ENCODE measurements around the gene OPRD1. TPM values are rescaled to one million over a fixed set of nuclear protein-coding genes. Genes with fewer than 3 reads are reported as not detected.
A peak's percentile ranks its signal among the peaks of the same experiment; 100 is the strongest.
"Not testable (repeated sequence)": the region's sequence is repeated elsewhere in the genome, so short reads cannot be mapped to it uniquely, and the experiment has no call there.

The OPRD1 gene
- not detected for polyA plus RNA-seq (2013, experiment 1 of 2)
- not detected for polyA plus RNA-seq (2013, experiment 2 of 2)

DNA sequence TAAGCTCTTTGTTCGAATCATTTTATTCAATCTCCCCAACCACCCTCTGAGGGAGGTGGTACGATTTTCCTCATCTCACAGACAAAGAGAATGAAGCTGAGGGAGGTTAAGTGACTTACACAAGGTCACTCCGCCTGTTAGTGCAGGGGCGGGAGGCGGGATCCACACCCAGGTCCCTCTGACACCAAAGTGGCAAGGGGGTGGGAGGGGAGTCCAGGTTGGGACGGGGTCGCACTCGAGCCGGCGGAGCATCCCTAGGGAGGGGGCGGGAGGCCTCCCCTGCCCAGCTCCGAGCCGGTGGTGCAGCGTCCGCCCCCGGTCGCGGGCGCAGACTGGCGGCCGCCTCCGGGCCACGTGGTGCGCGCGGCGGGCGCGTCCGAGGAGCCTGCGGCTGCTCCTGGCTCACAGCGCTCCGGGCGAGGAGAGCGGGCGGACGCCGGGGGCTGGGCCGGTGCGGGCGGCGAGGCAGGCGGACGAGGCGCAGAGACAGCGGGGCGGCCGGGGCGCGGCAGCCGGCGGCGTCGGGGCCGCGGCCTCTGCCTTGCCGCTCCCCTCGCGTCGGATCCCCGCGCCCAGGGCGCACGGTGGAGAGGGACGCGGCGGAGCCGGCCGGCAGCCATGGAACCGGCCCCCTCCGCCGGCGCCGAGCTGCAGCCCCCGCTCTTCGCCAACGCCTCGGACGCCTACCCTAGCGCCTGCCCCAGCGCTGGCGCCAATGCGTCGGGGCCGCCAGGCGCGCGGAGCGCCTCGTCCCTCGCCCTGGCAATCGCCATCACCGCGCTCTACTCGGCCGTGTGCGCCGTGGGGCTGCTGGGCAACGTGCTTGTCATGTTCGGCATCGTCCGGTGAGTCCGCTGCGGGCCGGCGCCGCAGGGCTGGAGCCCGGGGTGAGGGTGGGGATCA lies at the start of gene OPRD1:
OPRD1 (plus strand) TSS at position 405 of the 903 bp plus-strand sequence; CDS start at position 619, 214 bp downstream.
- no peak within 1 kb of the TSS for H2BK15ac ChIP-seq (ENCODE audit: low read depth, poor library complexity, severe bottlenecking)
- H4K8ac ChIP-seq (ENCODE audit: low read length), result no peak within 1 kb of the TSS
- H3K79me1 ChIP-seq (replicated peaks; ENCODE audit: low read length, poor library complexity, severe bottlenecking), result no peaks in the 10 kb centered on the region
- H3K4ac ChIP-seq (ENCODE audit: low read depth in 1 of 2, low read length in 2 of 2), result no peak within 1 kb of the TSS
- no peak within 1 kb of the TSS for H2BK5ac ChIP-seq (ENCODE audit: low read depth, low read length, poor library complexity, severe bottlenecking)
- H3K27me3 ChIP-seq (ENCODE audit: control insufficient read depth in 1 of 2, insufficient read depth in 1 of 2, low read length in 2 of 2), result peaks cover 70 to 76% of the 10 kb centered on the region in 2 experiments
- 7% methylated on average over 67 of the region's 108 CpGs for WGBS
- H3K36me3 ChIP-seq (ENCODE audit: control insufficient read depth in 1 of 2, insufficient read depth in 2 of 2, low read depth in 1 of 2, low read length in 2 of 2), result peaks cover 0 to 6% of the 10 kb centered on the region in 2 experiments
- H3K4me1 ChIP-seq (ENCODE audit: control insufficient read depth, insufficient read depth, low read depth, low read length), result peaks cover 9% of the 10 kb centered on the region
- H4K91ac ChIP-seq (ENCODE audit: low read length), result peak within 1 kb of the TSS; percentile 5
- peak within 1 kb of the TSS; percentile 60 for H2AFZ ChIP-seq (ENCODE audit: low read depth, low read length)
- H3K9ac ChIP-seq (ENCODE audit: low read length), result no peak within 1 kb of the TSS
- no peak for DNase-seq
- H3K9me3 ChIP-seq (ENCODE audit: control insufficient read depth, low read length), result no peaks in the 10 kb centered on the region
- H3K27ac ChIP-seq (ENCODE audit: low read length, poor library complexity, severe bottlenecking), result no peak within 1 kb of the TSS
- H3K23ac ChIP-seq (ENCODE audit: low read length in 2 of 2), result no peak within 1 kb of the TSS
- peak within 1 kb of the TSS; percentile 28 for H3K4me2 ChIP-seq (ENCODE audit: low read length, poor library complexity, severe bottlenecking)
- H2AK5ac ChIP-seq (ENCODE audit: low read length, severe bottlenecking), result no peak within 1 kb of the TSS
- no peak within 1 kb of the TSS for H3K4me3 ChIP-seq (ENCODE audit: insufficient read depth in 1 of 2, low read depth in 1 of 2, low read length in 2 of 2)
- no peak within 1 kb of the TSS for H2BK12ac ChIP-seq (ENCODE audit: low read length in 2 of 2)
- H3K18ac ChIP-seq (ENCODE audit: low read depth in 1 of 2, low read length in 2 of 2), result no peak within 1 kb of the TSS
- H2BK120ac ChIP-seq (ENCODE audit: low read depth, low read length), result no peak within 1 kb of the TSS
- H3K14ac ChIP-seq (ENCODE audit: low read length in 2 of 2), result peak within 1 kb of the TSS in 1 of 2 experiments; percentile 53

DNA sequence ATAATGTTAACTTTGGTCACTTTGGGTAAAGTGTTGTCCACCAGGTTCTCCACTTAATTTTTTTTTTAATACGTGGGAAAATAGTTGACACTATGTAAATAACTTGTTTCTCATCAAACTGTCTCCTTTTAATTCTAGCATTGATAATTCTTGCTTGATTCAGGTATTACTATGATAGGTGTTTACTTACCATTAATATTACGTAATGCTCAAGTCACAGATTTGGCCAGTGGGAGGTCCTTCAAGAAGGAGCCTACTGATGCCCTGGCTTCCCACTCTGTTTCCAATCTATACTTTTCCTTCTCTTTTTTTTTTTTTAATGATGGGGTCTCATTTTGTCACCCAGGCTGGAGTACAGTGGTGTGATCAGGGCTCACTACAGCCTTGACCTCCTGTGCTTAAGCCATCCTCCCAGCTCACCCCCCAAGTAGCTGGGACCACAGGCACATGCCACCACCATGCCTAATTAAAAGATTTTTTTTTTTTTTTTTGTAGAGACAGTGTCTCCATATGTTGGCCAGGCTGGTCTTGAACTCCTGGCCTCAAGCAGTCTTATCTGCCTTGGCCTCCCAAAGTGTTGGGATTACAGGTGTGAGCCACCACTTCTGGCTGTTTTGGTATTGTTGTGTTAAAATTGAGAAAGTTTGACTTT lies 45.3 kb upstream of the OPRD1 start:
- no peak overlapping the region for H3K4ac ChIP-seq (ENCODE audit: low read depth in 1 of 2, low read length in 2 of 2)
- no peak overlapping the region for H3K23ac ChIP-seq (ENCODE audit: low read length in 2 of 2)
- no peak overlapping the region for H2AFZ ChIP-seq (ENCODE audit: low read depth, low read length)
- H4K91ac ChIP-seq (ENCODE audit: low read length), result no peak overlapping the region
- no peak overlapping the region for H2BK120ac ChIP-seq (ENCODE audit: low read depth, low read length)
- H3K14ac ChIP-seq (ENCODE audit: low read length in 2 of 2), result no peak overlapping the region
- H2BK15ac ChIP-seq (ENCODE audit: low read depth, poor library complexity, severe bottlenecking), result no peak overlapping the region
- no peak overlapping the region for H2BK12ac ChIP-seq (ENCODE audit: low read length in 2 of 2)
- no peak overlapping the region for H4K8ac ChIP-seq (ENCODE audit: low read length)
- no peak for DNase-seq
- H3K9me3 ChIP-seq (ENCODE audit: control insufficient read depth, low read length), result no peaks in the 10 kb centered on the region
- H2BK5ac ChIP-seq (ENCODE audit: low read depth, low read length, poor library complexity, severe bottlenecking), result no peak overlapping the region
- no peak overlapping the region for H3K9ac ChIP-seq (ENCODE audit: low read length)
- no peak overlapping the region for H3K4me3 ChIP-seq (ENCODE audit: insufficient read depth in 1 of 2, low read depth in 1 of 2, low read length in 2 of 2)
- peaks cover 3% of the 10 kb centered on the region for H3K79me1 ChIP-seq (replicated peaks; ENCODE audit: low read length, poor library complexity, severe bottlenecking)
- no peak overlapping the region for H3K18ac ChIP-seq (ENCODE audit: low read depth in 1 of 2, low read length in 2 of 2)
- 100% methylated on average over 1 of the region's 2 CpGs for WGBS
- no peaks in the 10 kb centered on the region for H3K27me3 ChIP-seq (ENCODE audit: control insufficient read depth in 1 of 2, insufficient read depth in 1 of 2, low read length in 2 of 2)
- no peak overlapping the region for H2AK5ac ChIP-seq (ENCODE audit: low read length, severe bottlenecking)
- no peak overlapping the region for H3K27ac ChIP-seq (ENCODE audit: low read length, poor library complexity, severe bottlenecking)
- H3K36me3 ChIP-seq (ENCODE audit: control insufficient read depth in 1 of 2, insufficient read depth in 2 of 2, low read depth in 1 of 2, low read length in 2 of 2), result peaks cover 18 to 55% of the 10 kb centered on the region in 2 experiments
- peaks cover 1% of the 10 kb centered on the region for H3K4me1 ChIP-seq (ENCODE audit: control insufficient read depth, insufficient read depth, low read depth, low read length)
- no peak overlapping the region for H3K4me2 ChIP-seq (ENCODE audit: low read length, poor library complexity, severe bottlenecking)

DNA sequence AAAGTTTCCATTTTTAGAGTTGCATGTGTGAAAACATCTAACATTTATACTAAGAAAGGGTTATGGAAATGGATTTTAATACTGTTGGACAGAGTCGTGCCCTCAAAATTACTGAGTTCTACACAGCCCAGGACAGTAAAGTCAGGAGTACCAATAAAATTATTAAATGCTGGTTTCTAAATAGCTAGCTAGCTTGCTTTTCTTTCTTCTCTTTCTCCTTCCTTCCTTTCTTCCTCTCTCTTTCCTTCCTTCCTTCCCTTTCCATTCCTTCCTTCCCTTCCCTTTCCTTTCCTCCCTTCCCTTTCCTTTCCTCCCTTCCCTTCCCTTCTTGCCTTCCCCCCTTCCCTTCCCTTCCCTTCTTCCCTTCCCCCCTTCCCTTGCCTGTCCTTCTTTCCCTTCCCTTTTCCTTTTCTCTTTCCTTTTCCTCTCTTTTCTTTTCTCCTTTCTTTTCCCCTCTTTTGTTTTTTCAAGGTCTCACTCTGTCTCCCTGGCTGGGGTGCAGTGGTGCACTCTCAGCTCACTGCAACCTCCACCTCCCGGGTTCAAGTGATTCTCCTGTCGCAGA lies 41.3 kb upstream of the OPRD1 start:
- no peak overlapping the region for H3K27ac ChIP-seq (ENCODE audit: low read length, poor library complexity, severe bottlenecking)
- H3K4me3 ChIP-seq (ENCODE audit: insufficient read depth in 1 of 2, low read depth in 1 of 2, low read length in 2 of 2), result no peak overlapping the region
- no peak for DNase-seq
- H4K91ac ChIP-seq (ENCODE audit: low read length), result no peak overlapping the region
- peaks cover 13% of the 10 kb centered on the region for H3K79me1 ChIP-seq (replicated peaks; ENCODE audit: low read length, poor library complexity, severe bottlenecking)
- H3K4me2 ChIP-seq (ENCODE audit: low read length, poor library complexity, severe bottlenecking), result no peak overlapping the region
- H3K4me1 ChIP-seq (ENCODE audit: control insufficient read depth, insufficient read depth, low read depth, low read length), result peaks cover 6% of the 10 kb centered on the region
- H2AFZ ChIP-seq (ENCODE audit: low read depth, low read length), result no peak overlapping the region
- H3K9ac ChIP-seq (ENCODE audit: low read length), result no peak overlapping the region
- WGBS, result 100% methylated on average over 2 of the region's 3 CpGs
- H2BK5ac ChIP-seq (ENCODE audit: low read depth, low read length, poor library complexity, severe bottlenecking), result no peak overlapping the region
- no peak overlapping the region for H3K14ac ChIP-seq (ENCODE audit: low read length in 2 of 2)
- H2BK15ac ChIP-seq (ENCODE audit: low read depth, poor library complexity, severe bottlenecking), result no peak overlapping the region
- H2BK12ac ChIP-seq (ENCODE audit: low read length in 2 of 2), result no peak overlapping the region
- no peak overlapping the region for H2AK5ac ChIP-seq (ENCODE audit: low read length, severe bottlenecking)
- H3K27me3 ChIP-seq (ENCODE audit: control insufficient read depth in 1 of 2, insufficient read depth in 1 of 2, low read length in 2 of 2), result no peaks in the 10 kb centered on the region
- peaks cover 23 to 64% of the 10 kb centered on the region in 2 experiments for H3K36me3 ChIP-seq (ENCODE audit: control insufficient read depth in 1 of 2, insufficient read depth in 2 of 2, low read depth in 1 of 2, low read length in 2 of 2)
- H3K18ac ChIP-seq (ENCODE audit: low read depth in 1 of 2, low read length in 2 of 2), result no peak overlapping the region
- no peak overlapping the region for H3K23ac ChIP-seq (ENCODE audit: low read length in 2 of 2)
- no peak overlapping the region for H3K4ac ChIP-seq (ENCODE audit: low read depth in 1 of 2, low read length in 2 of 2)
- no peak overlapping the region for H4K8ac ChIP-seq (ENCODE audit: low read length)
- no peaks in the 10 kb centered on the region for H3K9me3 ChIP-seq (ENCODE audit: control insufficient read depth, low read length)
- H2BK120ac ChIP-seq (ENCODE audit: low read depth, low read length), result no peak overlapping the region

DNA sequence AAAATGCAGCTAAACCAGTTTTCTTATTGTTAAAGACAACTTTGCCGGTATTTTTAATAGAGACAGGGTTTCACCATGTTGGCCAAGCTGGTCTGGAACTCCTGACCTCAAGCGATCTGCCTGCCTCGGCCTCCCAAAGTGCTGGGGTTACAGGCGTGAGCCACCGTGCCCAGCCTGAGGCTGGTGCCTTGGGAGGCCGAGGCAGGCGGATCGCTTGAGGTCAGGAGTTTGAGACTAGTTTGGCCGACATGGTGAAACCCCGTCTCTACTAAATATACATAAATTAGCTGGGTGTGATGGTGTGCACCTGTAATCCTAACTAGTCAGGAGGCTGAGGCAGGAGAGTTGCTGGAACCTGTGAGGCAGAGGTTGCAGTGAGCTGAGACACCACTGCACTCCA lies 40.0 kb upstream of the OPRD1 start:
- not testable (repeated sequence) for H2BK5ac ChIP-seq (ENCODE audit: low read depth, low read length, poor library complexity, severe bottlenecking); H3K4ac ChIP-seq (ENCODE audit: low read depth in 1 of 2, low read length in 2 of 2)

More for the DNA sequence above, 40.0 kb upstream of the OPRD1 start:
- H3K14ac ChIP-seq (ENCODE audit: low read length in 2 of 2); H3K4me1 ChIP-seq (ENCODE audit: control insufficient read depth, insufficient read depth, low read depth, low read length); H3K23ac ChIP-seq (ENCODE audit: low read length in 2 of 2); H4K8ac ChIP-seq (ENCODE audit: low read length); H3K27me3 ChIP-seq (ENCODE audit: control insufficient read depth in 1 of 2, insufficient read depth in 1 of 2, low read length in 2 of 2); H2BK12ac ChIP-seq (ENCODE audit: low read length in 2 of 2); H2AK5ac ChIP-seq (ENCODE audit: low read length, severe bottlenecking); H4K91ac ChIP-seq (ENCODE audit: low read length); H3K9me3 ChIP-seq (ENCODE audit: control insufficient read depth, low read length); H3K27ac ChIP-seq (ENCODE audit: low read length, poor library complexity, severe bottlenecking); H2BK120ac ChIP-seq (ENCODE audit: low read depth, low read length); H2BK15ac ChIP-seq (ENCODE audit: low read depth, poor library complexity, severe bottlenecking); H2AFZ ChIP-seq (ENCODE audit: low read depth, low read length); H3K9ac ChIP-seq (ENCODE audit: low read length); H3K4me2 ChIP-seq (ENCODE audit: low read length, poor library complexity, severe bottlenecking); DNase-seq; H3K18ac ChIP-seq (ENCODE audit: low read depth in 1 of 2, low read length in 2 of 2); H3K4me3 ChIP-seq (ENCODE audit: insufficient read depth in 1 of 2, low read depth in 1 of 2, low read length in 2 of 2): not testable (repeated sequence)
- Histone ChIP-seq H3K79me1 (replicated peaks; ENCODE audit: low read length, poor library complexity, severe bottlenecking) (peaks cover 15% of the 10 kb centered on the region), H3K36me3 (ENCODE audit: control insufficient read depth in 1 of 2, insufficient read depth in 2 of 2, low read depth in 1 of 2, low read length in 2 of 2) (peaks cover 25 to 54% of the 10 kb centered on the region in 2 experiments)
- 96% methylated on average over 7 of the region's 10 CpGs for WGBS

All from mesenchymal stem cell (in vitro differentiated cells and primary cell).